ENCODE measurements around the gene ITGB5. TPM values are rescaled to one million over a fixed set of nuclear protein-coding genes. Genes with fewer than 3 reads are reported as not detected.
A peak's percentile ranks its signal among the peaks of the same experiment; 100 is the strongest.

The ITGB5 gene
- total RNA-seq, 2 donors from 2014 or later: 0.61 to 1.1 TPM

GRCh38 chr3:124768812-124769211 lies 118.4 kb downstream of the ITGB5 start:
- Mint-ChIP-seq H3K27me3 (peaks cover 10% of the 10 kb centered on the region), H3K27ac (no peak overlapping the region), H3K9me3 (no peaks in the 10 kb centered on the region), H3K4me3 (no peak overlapping the region), H3K4me1 (no peaks in the 10 kb centered on the region), H3K36me3 (ENCODE audit: low read depth) (no peaks in the 10 kb centered on the region)
- peak; percentile 45 for ATAC-seq (replicated peaks)

GRCh38 chr3:124767691-124768090 lies 119.5 kb downstream of the ITGB5 start:
- Mint-ChIP-seq H3K27me3 (peaks cover 9% of the 10 kb centered on the region), H3K9me3 (no peaks in the 10 kb centered on the region), H3K36me3 (ENCODE audit: low read depth) (no peaks in the 10 kb centered on the region), H3K27ac (no peak overlapping the region), H3K4me3 (no peak overlapping the region), H3K4me1 (no peaks in the 10 kb centered on the region)
- ATAC-seq (replicated peaks): no peak

- H3K27ac Mint-ChIP-seq: no peak overlapping the region
- peaks cover 5% of the 10 kb centered on the region for H3K27me3 Mint-ChIP-seq
- H3K4me3 Mint-ChIP-seq: no peak overlapping the region
- ATAC-seq (replicated peaks): no peak
- H3K36me3 Mint-ChIP-seq (ENCODE audit: low read depth): no peaks in the 10 kb centered on the region
- no peaks in the 10 kb centered on the region for H3K4me1 Mint-ChIP-seq
- no peaks in the 10 kb centered on the region for H3K9me3 Mint-ChIP-seq
Measured at GRCh38 chr3:124767264-124767663, 119.9 kb downstream of the ITGB5 start.

- Mint-ChIP-seq H3K4me1 (no peaks in the 10 kb centered on the region), H3K4me3 (no peak overlapping the region), H3K36me3 (ENCODE audit: low read depth) (no peaks in the 10 kb centered on the region), H3K27me3 (no peaks in the 10 kb centered on the region), H3K27ac (no peak overlapping the region), H3K9me3 (no peaks in the 10 kb centered on the region)
- no peak for ATAC-seq (replicated peaks)
Measured at GRCh38 chr3:124766113-124767095, 120.8 kb downstream of the ITGB5 start.

- Mint-ChIP-seq H3K27ac (no peak overlapping the region), H3K4me3 (no peak overlapping the region), H3K27me3 (no peaks in the 10 kb centered on the region), H3K36me3 (ENCODE audit: low read depth) (no peaks in the 10 kb centered on the region), H3K4me1 (no peaks in the 10 kb centered on the region), H3K9me3 (no peaks in the 10 kb centered on the region)
- ATAC-seq (replicated peaks): no peak
Measured at GRCh38 chr3:124765197-124765840, 121.8 kb downstream of the ITGB5 start.

GRCh38 chr3:124764746-124765145 lies 122.4 kb downstream of the ITGB5 start:
- no peak overlapping the region for H3K27ac Mint-ChIP-seq
- no peak overlapping the region for H3K4me3 Mint-ChIP-seq
- no peaks in the 10 kb centered on the region for H3K4me1 Mint-ChIP-seq
- no peak for ATAC-seq (replicated peaks)
- no peaks in the 10 kb centered on the region for H3K9me3 Mint-ChIP-seq
- no peaks in the 10 kb centered on the region for H3K36me3 Mint-ChIP-seq (ENCODE audit: low read depth)
- H3K27me3 Mint-ChIP-seq: no peaks in the 10 kb centered on the region

- Mint-ChIP-seq H3K27me3 (no peaks in the 10 kb centered on the region), H3K36me3 (ENCODE audit: low read depth) (no peaks in the 10 kb centered on the region), H3K4me1 (no peaks in the 10 kb centered on the region), H3K27ac (no peak overlapping the region), H3K4me3 (no peak overlapping the region), H3K9me3 (no peaks in the 10 kb centered on the region)
- ATAC-seq (replicated peaks): no peak
Measured at GRCh38 chr3:124763644-124764358, 123.4 kb downstream of the ITGB5 start.

- Mint-ChIP-seq H3K9me3 (no peaks in the 10 kb centered on the region), H3K27me3 (no peaks in the 10 kb centered on the region), H3K4me3 (no peak overlapping the region), H3K4me1 (no peaks in the 10 kb centered on the region), H3K36me3 (ENCODE audit: low read depth) (no peaks in the 10 kb centered on the region), H3K27ac (no peak overlapping the region)
- no peak for ATAC-seq (replicated peaks)
Measured at GRCh38 chr3:124763206-124763605, 124.0 kb downstream of the ITGB5 start.

- Mint-ChIP-seq H3K27me3 (no peaks in the 10 kb centered on the region), H3K9me3 (no peaks in the 10 kb centered on the region), H3K27ac (no peak overlapping the region), H3K4me3 (no peak overlapping the region), H3K36me3 (ENCODE audit: low read depth) (no peaks in the 10 kb centered on the region), H3K4me1 (no peaks in the 10 kb centered on the region)
- ATAC-seq (replicated peaks): no peak
Measured at GRCh38 chr3:124762661-124763011, 124.5 kb downstream of the ITGB5 start.

- ATAC-seq (replicated peaks): no peak
- no peaks in the 10 kb centered on the region for H3K36me3 Mint-ChIP-seq (ENCODE audit: low read depth)
- no peaks in the 10 kb centered on the region for H3K9me3 Mint-ChIP-seq
- H3K27ac Mint-ChIP-seq: no peak overlapping the region
- no peaks in the 10 kb centered on the region for H3K27me3 Mint-ChIP-seq
- H3K4me3 Mint-ChIP-seq: no peak overlapping the region
- H3K4me1 Mint-ChIP-seq: no peaks in the 10 kb centered on the region
Measured at GRCh38 chr3:124761935-124762660, 125.1 kb downstream of the ITGB5 start.

- peak overlapping the region; percentile 25 for H3K4me3 Mint-ChIP-seq
Measured at GRCh38 chr3:124761250-124761796, 125.8 kb downstream of the ITGB5 start.

GRCh38 chr3:124760601-124761000 lies 126.6 kb downstream of the ITGB5 start:
- H3K4me3 Mint-ChIP-seq: no peak overlapping the region
- H3K9me3 Mint-ChIP-seq: no peaks in the 10 kb centered on the region
- no peaks in the 10 kb centered on the region for H3K36me3 Mint-ChIP-seq (ENCODE audit: low read depth)
- H3K27ac Mint-ChIP-seq: no peak overlapping the region
- no peak for ATAC-seq (replicated peaks)
- H3K27me3 Mint-ChIP-seq: no peaks in the 10 kb centered on the region
- H3K4me1 Mint-ChIP-seq: no peaks in the 10 kb centered on the region

More at GRCh38 chr3:124761250-124761796, 125.8 kb downstream of the ITGB5 start:
- Mint-ChIP-seq H3K9me3 (no peaks in the 10 kb centered on the region), H3K27ac (peak overlapping the region; percentile 13), H3K27me3 (no peaks in the 10 kb centered on the region), H3K36me3 (ENCODE audit: low read depth) (no peaks in the 10 kb centered on the region), H3K4me1 (no peaks in the 10 kb centered on the region)
- peak; percentile 70 for ATAC-seq (replicated peaks)

GRCh38 chr3:124759666-124760401 lies 127.3 kb downstream of the ITGB5 start:
- no peaks in the 10 kb centered on the region for H3K36me3 Mint-ChIP-seq (ENCODE audit: low read depth)
- H3K9me3 Mint-ChIP-seq: no peaks in the 10 kb centered on the region
- H3K4me3 Mint-ChIP-seq: no peak overlapping the region
- no peak for ATAC-seq (replicated peaks)
- no peaks in the 10 kb centered on the region for H3K4me1 Mint-ChIP-seq
- H3K27ac Mint-ChIP-seq: no peak overlapping the region
- no peaks in the 10 kb centered on the region for H3K27me3 Mint-ChIP-seq

Data from activated T-helper 17 cell treated with anti-CD3 and anti-CD28 coated beads, Interleukin-2, amount 50 U/mL, for 72 hours (primary cell).